Ovary (tissue), 9 donors: ENCODE data around the gene WASF1. TPM values are rescaled to one million over a fixed set of nuclear protein-coding genes. Genes with fewer than 3 reads are reported as not detected.
"Not testable (repeated sequence)": the region's sequence is repeated elsewhere in the genome, so short reads cannot be mapped to it uniquely, and the experiment has no call there.

Experiments used
- DNase-seq, 5 donors: peaks; one replicate each; pipeline ENCODE4 v3.0.0-alpha.2; 2019 to 2020
- H3K27ac ChIP-seq, 2 donors: fragments of 200-600 bp; one replicate each; pipeline versions ENCODE4 v1.5.1 to v1.8.0; 2019 to 2022
- H3K27me3 ChIP-seq: fragments of 200-600 bp; one replicate; pipeline ENCODE4 v1.8.0; 2022
- H3K36me3 ChIP-seq: fragments of 200-600 bp; sonication (generic); one replicate; pipeline ENCODE4 v1.5.1; 2019
- H3K4me1 ChIP-seq: one replicate; pipeline ENCODE4 v1.8.1; 2013; ENCODE audit warnings: mild to moderate bottlenecking, moderate library complexity; ENCODE audit not compliant: insufficient read depth
- H3K4me3 ChIP-seq: fragments of 200-600 bp; sonication (generic); one replicate; pipeline ENCODE4 v1.5.1; 2017
- H3K9me3 ChIP-seq, 2 donors: fragments of 200-600 bp in 1 of 2; sonication (generic) in 1 of 2; one replicate each; pipeline versions ENCODE4 v1.5.1 to v1.8.1; 2013 to 2019; ENCODE audit warnings: mild to moderate bottlenecking in 1 of 2, moderate library complexity in 1 of 2
- CTCF ChIP-seq, 3 donors: fragments of 450-650 bp in 2 of 3; fragments of 200-600 bp in 1 of 3; IDR thresholded peaks; one replicate each; pipeline versions ENCODE4 v1.5.1 to v1.8.0; 2016 to 2022; ENCODE audit warnings: antibody characterized with exemption in 3 of 3, mild to moderate bottlenecking in 1 of 3
- EP300 ChIP-seq: sonication (generic); formaldehyde crosslinking; IDR thresholded peaks from one replicate; pipeline ENCODE4 v1.6.1; 2017; ENCODE audit warnings: antibody characterized with exemption
- POLR2A ChIP-seq: fragments of 450-650 bp; IDR thresholded peaks from one replicate; pipeline ENCODE4 v1.6.1; 2017; ENCODE audit warnings: antibody characterized with exemption, mild to moderate bottlenecking, moderate library complexity
- WGBS, 3 donors: extraction: QIAGEN DNeasy Blood & Tissue Kit in 1 of 3; methylation state at CpG; one replicate each; pipeline versions ENCODE4 v1.1.5 to v1.1.7; 2013 to 2017; 5-methylcytosine and 5-hydroxymethylcytosine counted together
- intact Hi-C, 4 donors: fragments of 100-400 bp; cut with DNase I; formaldehyde crosslinking; loops; one replicate each; pipeline versions ENCODE4 v1.11.0 to v1.15.1; 2022 to 2023
- polyA plus RNA-seq, 2 donors: library from polyadenylated mRNA; stranded (reverse); fragments of 200-250 nt in 1 of 2; fragments of 350-450 nt in 1 of 2; fragmentation: Illumina TruSeq in 1 of 2; extraction: RNeasy Lipid Tissue Mini Kit (QIAGEN cat#74804) in 1 of 2; gene quantifications; one replicate each; pipeline ENCODE4 v1.2.3, GENCODE V29; 2013 to 2014
- total RNA-seq, 7 donors: library from RNA; depleted of rRNA in 2 of 7; stranded (reverse); fragments of >200 nt in 2 of 7; fragmentation: NEBNext Ultra II Directional in 3 of 7; extraction: Animal tissue kit (Norgen Biotek cat#: 25700) in 3 of 7; gene quantifications; one replicate each; pipeline versions ENCODE4 v1.1.0 to v1.2.4, GENCODE V29; 2016 to 2023
- donor health status: DM: no; HTN: no; CAD: no; lungs with moderate emphysema.
- donor health status: DM: no; HTN: no; CAD: no.
- donor health status: Bipolar disorder and iron deficiency.
- donor health status: DM: yes; HTN: yes; CAD: no.
- donor health status: DM: no; HTN: no; CAD: no.
- donor health status: DM: yes; HTN: yes; CAD: no.

WASF1 gene
- total and polyA plus RNA-seq, 9 donors: 16.1 to 40.6 (median 22.5) TPM

- intact Hi-C loops: no loop called here
These were observed 41.3 kb downstream of the WASF1 start for GRCh38 chr6:110137924-110138887.

GRCh38 chr6:110130362-110130761 is 49.1 kb downstream of the WASF1 start:
- H3K27ac ChIP-seq: no peak overlapping the region
- H3K27me3 ChIP-seq: no peaks in the 10 kb centered on the region
- intact Hi-C loops: no loop called here
- TF ChIP-seq EP300 (no peak), POLR2A (no peak), CTCF (IDR thresholded peaks at IDR 0.05) (no peak)
- no peaks in the 10 kb centered on the region for H3K4me1 ChIP-seq
- no peak for DNase-seq
- no peaks in the 10 kb centered on the region for H3K9me3 ChIP-seq
- H3K36me3 ChIP-seq: no peaks in the 10 kb centered on the region
- H3K4me3 ChIP-seq: no peak overlapping the region

More at GRCh38 chr6:110137924-110138887, 41.3 kb downstream of the WASF1 start:
- H3K27me3 ChIP-seq: no peaks in the 10 kb centered on the region
- no peaks in the 10 kb centered on the region for H3K4me1 ChIP-seq
- H3K9me3 ChIP-seq: no peaks in the 10 kb centered on the region
- no peak overlapping the region for H3K4me3 ChIP-seq
- TF ChIP-seq CTCF (IDR thresholded peaks at IDR 0.05): no peak
- TF ChIP-seq EP300: no peak
- TF ChIP-seq POLR2A: no peak
- H3K27ac ChIP-seq: no peak overlapping the region
- no peaks in the 10 kb centered on the region for H3K36me3 ChIP-seq
- 97 to 98% (median 98%) methylated on average over 10 of the region's 10 CpGs for WGBS, 3 donors
- no peak for DNase-seq

- WGBS, 3 donors: 77 to 84% (median 79%) methylated on average over 4 of the region's 4 CpGs
- intact Hi-C loops: no loop called here
- Histone ChIP-seq H3K4me1 (no peaks in the 10 kb centered on the region), H3K27ac (no peak overlapping the region), H3K27me3 (no peaks in the 10 kb centered on the region), H3K9me3 (no peaks in the 10 kb centered on the region), H3K4me3 (no peak overlapping the region), H3K36me3 (no peaks in the 10 kb centered on the region)
- TF ChIP-seq EP300 (no peak), CTCF (IDR thresholded peaks at IDR 0.05) (no peak), POLR2A (no peak)
- no peak for DNase-seq
These were observed 51.1 kb downstream of the WASF1 start for GRCh38 chr6:110128418-110128817.

- H3K27me3 ChIP-seq: no peaks in the 10 kb centered on the region
- no peaks in the 10 kb centered on the region for H3K9me3 ChIP-seq
These were observed 54.1 kb downstream of the WASF1 start for GRCh38 chr6:110125361-110125760.

GRCh38 chr6:110121655-110122054 is 57.8 kb downstream of the WASF1 start:
- H3K4me1 ChIP-seq, H3K36me3 ChIP-seq, H3K9me3 ChIP-seq, H3K4me3 ChIP-seq, DNase-seq, intact Hi-C loops, H3K27me3 ChIP-seq, H3K27ac ChIP-seq: not testable (repeated sequence)
- 97 to 98% (median 97%) methylated on average over 4 of the region's 4 CpGs for WGBS, 3 donors

More at GRCh38 chr6:110125361-110125760, 54.1 kb downstream of the WASF1 start:
- TF ChIP-seq CTCF (IDR thresholded peaks at IDR 0.05) (no peak), POLR2A (no peak), EP300 (no peak)
- intact Hi-C loops: no loop called here
- no peak for DNase-seq
- Histone ChIP-seq H3K36me3 (no peaks in the 10 kb centered on the region), H3K27ac (no peak overlapping the region), H3K4me3 (no peak overlapping the region), H3K4me1 (no peaks in the 10 kb centered on the region)
